ENCODE data around the gene G0S2. TPM values are rescaled to one million over a fixed set of nuclear protein-coding genes. Genes with fewer than 3 reads are reported as not detected.

G0S2 gene
- total and polyA plus RNA-seq, 2 of the 8 experiments (the other 6 are each of a cell fraction or from before 2014, with no cell fraction given) = 1.0 to 1.7 TPM

DNA sequence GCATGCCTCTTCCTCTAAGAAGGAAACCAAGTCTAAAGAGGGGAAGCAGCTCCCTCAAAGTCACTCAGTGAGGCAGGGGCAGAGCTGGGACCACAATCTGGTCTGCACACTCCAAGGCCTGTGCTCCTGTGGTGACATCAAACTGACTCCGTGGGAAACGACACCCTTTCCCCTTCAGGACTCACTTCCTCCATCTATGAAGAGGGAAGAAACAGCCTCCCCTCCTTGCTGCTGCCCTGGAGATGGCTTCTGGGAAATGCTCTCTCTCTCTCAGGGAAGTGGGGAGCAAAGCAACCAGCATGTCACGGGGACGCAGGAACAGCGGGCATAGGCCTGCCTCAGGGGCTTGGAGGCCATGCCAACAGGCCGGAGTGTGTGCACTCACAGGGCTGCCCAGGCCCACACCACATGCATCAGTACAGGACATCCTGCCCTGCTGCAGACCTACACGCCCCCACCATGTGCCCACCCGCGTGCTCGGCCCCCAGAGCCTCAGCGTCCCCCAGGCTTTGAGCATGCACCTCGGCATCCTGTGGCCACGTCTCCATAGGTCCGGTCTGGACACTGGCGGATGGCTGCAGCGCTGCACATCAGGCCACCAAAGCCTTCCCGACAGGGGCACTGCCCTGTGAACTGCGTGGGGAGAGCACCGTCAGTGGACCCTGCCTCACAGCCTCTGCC, 48.7 kb upstream of the G0S2 start (continued):
- no peak for TF ChIP-seq CTBP2 (IDR thresholded peaks at IDR 0.05; ENCODE audit: borderline replicate concordance, insufficient read depth, insufficient read length, low read length)
- no peak for TF ChIP-seq CHD2 (IDR thresholded peaks at IDR 0.05; ENCODE audit: low read length)
- TF ChIP-seq, protein P1, sequence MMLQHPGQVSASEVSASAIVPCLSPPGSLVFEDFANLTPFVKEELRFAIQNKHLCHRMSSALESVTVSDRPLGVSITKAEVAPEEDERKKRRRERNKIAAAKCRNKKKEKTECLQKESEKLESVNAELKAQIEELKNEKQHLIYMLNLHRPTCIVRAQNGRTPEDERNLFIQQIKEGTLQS (IDR thresholded peaks at IDR 0.05; ENCODE audit: insufficient read depth, low read depth, low read length) = no peak
- no peak for TF ChIP-seq KDM5A (IDR thresholded peaks at IDR 0.05; ENCODE audit: low read length)
- no peak for TF ChIP-seq TBP (IDR thresholded peaks at IDR 0.05; ENCODE audit: low read depth, low read length)
- no peak for TF ChIP-seq SIN3A (conservative IDR thresholded peaks at IDR 0.05 in 1 of 2, IDR thresholded peaks at IDR 0.05 in 1 of 2; ENCODE audit: low read depth in 1 of 2, low read length in 2 of 2)

Data from H1 (cell line).